GM19351 (cell line): ENCODE results near the gene INAFM2.
A peak's percentile ranks its signal among the peaks of the same experiment; 100 is the strongest.

Experiments
- ATAC-seq: cut with Tn5 transposase; IDR thresholded peaks from one replicate; pipeline ENCODE4 v1.9.1; 2021; ENCODE audit warnings: mild to moderate bottlenecking, moderate library complexity; ENCODE audit not compliant: unreplicated experiment

INAFM2 gene

DNA sequence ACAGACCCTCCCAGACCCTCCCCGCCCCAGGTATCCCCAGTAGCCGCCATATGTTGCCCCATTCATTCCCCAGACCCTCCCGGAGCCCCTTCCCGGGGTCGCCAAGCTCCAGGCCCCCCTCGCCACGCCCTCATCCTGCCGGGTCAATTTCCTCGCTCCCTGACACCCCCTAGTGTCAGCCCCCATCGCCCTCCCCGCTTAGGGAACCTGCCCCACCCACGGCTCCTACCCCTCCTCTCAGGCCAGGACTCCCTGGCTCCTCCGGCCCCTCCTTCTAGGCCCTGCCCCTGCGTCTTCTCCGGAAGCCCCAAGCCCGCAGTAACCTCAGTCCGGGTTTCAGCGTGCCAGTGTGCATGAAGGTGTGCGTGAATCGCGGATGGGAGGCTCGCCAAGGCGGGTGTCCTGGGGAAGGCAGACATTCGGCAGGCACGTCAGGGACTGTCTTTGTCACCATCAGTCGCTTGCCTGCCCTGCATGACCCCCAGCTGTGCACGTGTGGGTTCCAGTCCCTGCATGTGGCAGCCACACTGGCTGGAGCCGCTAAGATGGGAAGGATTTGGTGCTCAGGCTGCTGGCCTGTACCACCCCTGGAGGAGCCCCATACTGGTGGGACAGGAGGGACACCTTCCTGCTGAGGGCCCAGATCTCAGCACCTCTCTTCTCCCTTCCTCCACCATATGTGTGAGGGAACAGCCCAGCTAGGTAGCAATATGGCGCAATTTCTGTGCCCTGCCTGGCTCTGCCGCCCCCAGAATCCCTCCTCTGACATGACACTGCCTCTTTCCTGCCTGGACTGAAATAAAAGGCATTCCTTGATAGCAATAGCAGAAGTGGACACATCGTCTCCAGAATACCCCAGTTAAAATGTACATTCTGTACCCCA is 35.2 kb downstream of the INAFM2 start:
- peak; percentile 18 for ATAC-seq

DNA sequence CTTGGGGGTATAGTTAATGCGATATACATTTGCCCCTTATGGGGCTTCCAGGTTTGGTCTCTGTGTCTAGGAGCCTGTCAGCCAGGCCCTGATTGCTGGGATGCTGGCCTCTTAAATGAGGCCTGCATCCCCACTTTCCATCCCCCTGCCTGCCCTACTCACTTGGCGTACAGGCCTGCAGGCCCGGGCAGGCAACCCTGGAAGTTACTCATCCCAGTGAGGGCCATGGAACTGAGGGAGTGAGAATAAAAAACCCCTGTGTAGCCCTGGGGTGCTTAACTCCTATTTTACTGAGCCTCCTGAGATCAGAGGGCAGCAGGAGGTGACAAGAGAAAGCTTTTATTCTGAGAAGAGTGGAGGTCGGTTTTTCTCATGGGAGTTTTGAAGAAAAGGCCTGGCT is 36.5 kb downstream of the INAFM2 start:
- ATAC-seq = no peak

DNA sequence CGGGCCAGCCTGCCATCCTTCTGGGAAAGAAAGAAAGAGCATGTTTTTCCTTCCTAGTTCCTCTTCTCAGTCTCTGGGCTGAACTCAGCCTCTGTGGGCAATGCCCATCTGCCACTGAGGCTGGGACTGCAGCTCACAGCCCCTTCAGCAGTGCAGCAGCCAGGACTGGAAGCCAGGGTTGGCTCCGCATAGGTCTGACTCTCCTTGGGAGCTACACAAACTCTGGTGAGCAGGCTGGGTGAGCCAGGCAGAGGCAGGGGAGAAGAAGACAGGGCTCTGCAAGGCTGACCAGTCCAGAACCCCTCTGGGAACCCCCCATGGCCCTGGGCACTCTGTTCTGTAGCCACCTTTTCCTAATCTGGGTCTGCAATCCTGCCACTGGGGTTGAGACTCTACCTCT is 38.1 kb downstream of the INAFM2 start:
- ATAC-seq = no peak

DNA sequence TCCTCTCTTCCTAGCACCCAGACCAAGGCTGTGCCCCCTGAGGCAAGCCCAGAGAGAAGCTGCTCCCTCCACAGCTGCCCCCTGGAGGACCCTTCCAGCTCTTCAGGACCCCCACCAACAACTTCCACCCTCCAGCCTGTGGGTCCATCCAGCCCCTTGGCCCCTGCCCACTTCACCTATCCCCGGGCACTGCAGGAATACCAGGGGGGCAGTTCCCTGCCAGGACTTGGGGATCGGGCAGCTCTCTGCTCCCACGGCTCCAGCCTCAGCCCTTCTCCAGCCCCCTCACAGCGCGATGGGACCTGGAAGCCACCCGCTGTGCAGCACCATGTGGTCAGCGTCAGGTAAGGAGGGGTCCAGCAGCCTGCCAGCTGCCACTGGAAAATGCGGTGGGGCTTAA is 40.1 kb downstream of the INAFM2 start:
- ATAC-seq = no peak

DNA sequence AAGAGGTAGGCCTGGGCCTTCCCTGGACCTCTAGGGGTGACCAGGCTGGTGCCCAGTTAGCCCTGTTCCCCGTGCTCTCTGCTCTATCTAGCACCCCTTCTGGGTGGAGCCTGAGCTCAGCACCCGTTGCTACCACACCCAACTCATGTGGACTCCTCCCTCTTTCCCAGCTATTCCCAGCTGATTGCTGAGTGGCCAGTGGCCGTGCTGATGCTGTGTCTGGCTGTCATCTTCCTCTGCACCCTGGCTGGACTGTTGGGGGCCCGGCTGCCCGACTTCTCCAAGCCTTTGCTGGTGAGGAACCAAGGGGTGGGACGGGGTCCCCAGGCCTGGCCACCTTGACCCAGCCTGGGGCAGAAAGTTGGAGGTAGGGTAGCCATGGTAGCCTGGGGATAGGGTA is 40.8 kb downstream of the INAFM2 start:
- ATAC-seq = no peak

DNA sequence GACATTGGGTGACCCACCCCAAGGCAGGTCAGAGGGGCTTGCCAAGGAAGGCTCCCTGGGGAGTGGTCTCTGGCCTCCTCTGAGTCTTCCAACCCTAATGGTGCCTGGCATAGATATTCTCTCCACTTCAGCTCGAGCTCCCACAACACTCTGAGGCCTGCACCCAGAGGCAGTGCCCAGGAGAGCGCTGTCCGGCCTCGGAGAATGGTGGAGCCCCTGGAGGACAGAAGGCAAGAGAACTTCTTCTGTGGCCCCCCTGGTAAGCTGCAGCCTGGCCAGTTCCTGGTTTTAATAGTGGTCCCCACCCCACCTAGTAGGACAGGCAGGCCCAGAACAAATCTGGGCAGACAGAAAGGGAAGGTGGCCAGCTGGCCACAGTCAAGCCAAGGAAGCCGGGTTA is 41.5 kb downstream of the INAFM2 start:
- ATAC-seq = no peak

DNA sequence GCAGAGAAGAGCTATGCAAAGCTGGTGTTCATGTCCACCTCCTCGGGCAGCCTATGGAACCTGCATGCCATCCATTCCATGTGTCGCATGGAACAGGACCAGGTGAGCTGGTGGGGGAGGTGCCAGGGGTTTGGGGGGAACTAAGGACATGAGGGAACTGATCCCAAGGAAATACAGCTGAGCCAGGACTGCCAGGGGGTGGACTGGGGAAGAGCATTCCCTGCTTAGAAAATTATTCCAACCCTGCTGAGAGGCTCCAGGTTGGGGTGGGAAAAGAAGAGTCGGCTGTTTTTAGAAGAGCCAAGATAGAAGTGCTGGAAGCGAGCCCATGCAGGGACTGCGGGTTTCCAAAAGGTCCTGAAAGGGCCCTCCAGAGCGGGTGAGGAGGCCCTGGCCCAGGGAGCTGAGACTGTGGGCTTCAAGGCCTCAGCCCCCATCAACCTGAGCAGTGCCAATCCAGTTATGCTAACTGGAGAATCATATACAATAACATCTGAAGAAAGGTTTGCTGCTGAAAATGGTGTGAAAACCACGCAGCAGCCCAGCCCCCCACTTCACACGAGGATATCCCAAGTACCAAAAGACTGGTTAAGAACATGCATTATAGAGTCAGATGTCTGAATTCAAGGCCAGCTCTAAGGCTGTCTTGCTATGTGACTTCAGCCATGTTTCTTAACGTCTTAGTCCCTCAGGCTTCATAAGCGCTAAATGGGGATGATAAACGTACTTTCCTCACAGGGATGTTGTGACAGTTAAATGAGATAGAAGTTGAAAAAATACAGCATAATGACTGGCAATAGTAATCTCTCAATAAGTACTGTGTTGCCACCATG is 42.3 kb downstream of the INAFM2 start:
- no peak for ATAC-seq

DNA sequence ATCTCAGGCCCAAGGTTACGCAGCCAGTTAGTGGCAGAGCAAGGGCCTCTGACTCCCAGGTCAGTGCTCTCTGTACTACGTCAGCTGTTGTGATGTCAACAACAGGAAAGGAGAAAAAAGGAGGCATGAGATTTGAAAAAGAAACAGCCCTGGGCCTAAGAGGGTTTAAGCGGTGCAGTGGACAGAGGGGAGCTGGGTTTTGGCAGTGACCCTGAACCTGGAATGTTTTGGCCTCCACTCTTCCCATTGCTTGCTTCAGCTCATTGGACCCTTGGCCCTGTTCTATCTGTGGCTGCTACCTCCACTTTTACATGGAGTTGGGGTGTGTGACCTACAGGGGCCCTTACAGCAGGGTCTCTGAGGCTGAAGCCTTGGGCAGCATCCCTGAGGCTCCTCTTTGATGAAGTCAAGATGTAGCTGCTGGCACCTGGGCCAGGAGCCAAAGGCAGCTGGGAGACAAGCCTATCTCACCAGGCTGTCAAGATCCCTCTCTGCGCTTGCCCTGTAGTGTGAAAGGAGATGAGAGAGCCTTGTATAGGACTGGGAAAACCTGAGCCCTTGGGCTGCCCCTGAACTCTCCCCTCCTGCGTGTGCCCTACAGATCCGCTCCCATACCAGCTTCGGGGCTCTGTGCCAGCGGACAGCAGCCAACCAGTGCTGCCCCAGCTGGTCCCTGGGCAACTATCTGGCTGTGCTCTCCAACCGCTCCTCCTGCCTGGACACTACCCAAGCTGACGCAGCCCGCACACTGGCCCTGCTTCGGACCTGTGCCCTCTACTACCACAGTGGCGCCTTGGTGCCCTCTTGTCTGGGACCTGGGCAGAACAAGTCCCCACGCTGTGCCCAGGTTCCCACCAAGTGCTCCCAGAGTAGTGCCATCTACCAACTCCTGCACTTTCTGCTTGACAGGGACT is 43.2 kb downstream of the INAFM2 start:
- no peak for ATAC-seq

DNA sequence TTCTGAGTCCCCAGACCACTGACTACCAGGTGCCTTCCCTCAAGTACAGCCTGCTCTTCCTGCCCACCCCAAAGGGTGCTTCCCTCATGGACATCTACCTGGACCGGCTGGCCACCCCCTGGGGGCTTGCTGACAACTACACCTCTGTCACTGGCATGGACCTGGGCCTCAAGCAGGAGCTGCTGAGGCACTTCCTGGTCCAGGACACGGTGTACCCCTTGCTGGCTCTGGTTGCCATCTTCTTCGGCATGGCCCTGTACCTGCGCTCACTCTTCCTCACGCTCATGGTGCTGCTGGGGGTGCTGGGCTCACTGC is 43.8 kb downstream of the INAFM2 start:
- ATAC-seq = no peak

DNA sequence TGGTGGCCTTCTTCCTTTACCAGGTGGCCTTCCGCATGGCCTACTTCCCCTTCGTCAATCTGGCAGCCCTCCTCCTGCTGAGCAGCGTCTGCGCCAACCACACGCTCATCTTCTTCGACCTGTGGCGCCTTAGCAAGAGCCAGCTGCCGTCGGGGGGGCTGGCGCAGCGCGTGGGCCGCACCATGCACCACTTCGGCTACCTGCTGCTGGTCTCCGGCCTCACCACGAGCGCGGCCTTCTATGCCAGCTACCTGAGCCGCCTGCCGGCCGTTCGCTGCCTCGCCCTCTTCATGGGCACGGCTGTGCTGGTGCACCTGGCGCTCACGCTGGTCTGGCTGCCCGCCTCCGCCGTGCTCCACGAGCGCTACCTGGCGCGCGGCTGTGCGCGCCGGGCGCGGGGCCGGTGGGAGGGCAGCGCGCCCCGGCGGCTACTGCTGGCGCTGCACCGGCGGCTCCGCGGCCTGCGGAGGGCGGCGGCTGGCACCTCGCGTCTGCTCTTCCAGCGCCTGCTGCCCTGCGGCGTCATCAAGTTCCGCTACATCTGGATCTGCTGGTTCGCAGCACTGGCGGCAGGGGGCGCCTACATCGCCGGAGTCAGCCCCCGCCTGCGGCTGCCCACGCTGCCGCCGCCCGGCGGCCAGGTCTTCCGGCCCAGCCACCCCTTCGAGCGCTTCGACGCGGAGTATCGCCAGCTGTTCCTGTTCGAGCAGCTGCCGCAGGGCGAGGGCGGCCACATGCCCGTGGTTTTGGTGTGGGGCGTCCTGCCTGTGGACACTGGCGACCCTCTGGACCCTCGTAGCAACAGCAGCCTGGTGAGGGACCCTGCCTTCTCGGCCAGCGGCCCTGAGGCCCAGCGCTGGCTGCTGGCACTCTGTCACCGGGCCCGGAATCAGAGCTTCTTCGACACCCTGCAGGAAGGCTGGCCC is 44.5 kb downstream of the INAFM2 start:
- ATAC-seq = peak; percentile 88

DNA sequence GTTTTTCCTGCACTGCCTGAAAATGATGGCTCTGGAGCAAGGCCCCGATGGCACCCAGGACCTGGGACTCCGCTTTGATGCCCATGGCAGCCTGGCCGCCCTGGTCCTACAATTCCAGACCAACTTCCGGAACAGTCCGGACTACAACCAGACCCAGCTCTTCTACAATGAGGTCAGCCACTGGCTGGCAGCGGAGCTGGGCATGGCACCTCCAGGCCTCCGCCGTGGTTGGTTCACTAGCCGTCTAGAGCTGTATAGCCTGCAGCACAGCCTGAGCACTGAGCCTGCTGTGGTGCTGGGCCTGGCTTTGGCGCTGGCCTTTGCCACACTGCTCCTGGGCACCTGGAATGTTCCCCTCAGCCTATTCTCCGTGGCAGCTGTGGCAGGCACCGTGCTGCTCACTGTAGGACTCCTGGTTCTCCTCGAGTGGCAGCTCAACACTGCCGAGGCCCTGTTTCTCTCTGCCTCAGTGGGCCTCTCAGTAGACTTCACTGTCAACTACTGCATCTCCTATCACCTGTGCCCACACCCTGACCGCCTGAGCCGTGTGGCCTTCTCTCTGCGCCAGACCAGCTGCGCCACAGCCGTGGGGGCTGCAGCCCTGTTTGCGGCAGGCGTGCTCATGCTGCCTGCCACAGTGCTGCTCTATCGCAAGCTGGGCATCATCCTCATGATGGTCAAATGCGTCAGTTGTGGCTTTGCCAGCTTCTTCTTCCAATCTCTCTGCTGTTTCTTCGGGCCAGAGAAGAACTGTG is 45.4 kb downstream of the INAFM2 start:
- no peak for ATAC-seq

DNA sequence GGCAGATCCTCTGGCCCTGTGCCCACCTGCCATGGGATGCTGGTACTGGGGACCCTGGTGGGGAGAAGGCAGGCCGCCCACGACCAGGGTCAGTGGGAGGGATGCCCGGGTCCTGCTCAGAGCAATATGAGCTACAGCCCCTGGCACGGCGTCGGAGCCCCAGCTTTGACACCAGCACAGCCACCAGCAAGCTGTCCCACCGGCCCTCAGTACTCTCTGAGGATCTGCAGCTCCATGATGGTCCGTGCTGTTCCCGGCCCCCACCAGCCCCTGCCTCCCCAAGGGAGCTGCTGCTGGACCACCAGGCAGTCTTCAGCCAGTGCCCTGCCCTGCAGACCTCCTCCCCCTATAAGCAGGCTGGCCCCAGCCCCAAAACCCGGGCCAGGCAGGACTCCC is 46.0 kb downstream of the INAFM2 start:
- ATAC-seq = no peak

DNA sequence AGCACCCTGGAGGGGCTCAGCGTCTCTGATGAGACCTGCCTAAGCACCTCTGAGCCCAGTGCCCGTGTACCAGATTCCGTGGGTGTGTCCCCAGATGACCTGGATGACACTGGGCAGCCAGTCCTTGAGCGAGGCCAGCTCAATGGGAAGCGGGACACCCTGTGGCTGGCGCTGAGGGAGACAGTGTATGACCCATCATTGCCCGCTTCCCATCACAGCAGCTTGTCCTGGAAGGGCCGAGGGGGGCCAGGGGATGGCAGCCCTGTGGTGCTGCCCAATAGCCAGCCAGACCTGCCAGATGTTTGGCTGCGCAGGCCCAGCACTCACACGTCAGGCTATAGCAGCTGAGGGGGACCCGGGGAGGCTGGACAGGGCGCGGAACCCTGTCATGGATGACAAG is 46.5 kb downstream of the INAFM2 start:
- ATAC-seq = no peak

DNA sequence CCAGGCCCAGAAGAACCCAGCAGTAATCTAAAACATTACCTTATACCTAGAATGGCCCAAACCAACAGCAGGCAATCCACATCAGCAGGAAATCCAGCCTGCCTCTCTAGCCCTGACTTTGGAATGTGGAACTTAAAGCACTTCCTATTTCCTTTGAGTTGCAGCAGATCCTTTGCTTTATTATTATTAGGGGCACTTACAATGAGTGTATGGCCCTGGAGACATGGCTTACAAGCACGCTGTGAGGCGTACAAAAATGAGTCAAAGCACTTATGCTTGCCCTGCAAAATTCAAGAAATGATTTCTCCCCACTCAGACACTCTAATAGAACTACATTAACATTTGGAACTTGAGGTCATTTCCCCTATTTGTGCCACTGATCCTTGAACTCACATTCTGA is 49.5 kb downstream of the INAFM2 start:
- ATAC-seq = no peak
